K562 (cell line): ENCODE data around the gene TARS3. TPM values are rescaled to one million over a fixed set of nuclear protein-coding genes. Genes with fewer than 3 reads are reported as not detected.

Experiments
- ADNP ChIP-seq: fragments of 200-800 bp; sonication (Bioruptor generic); IDR thresholded peaks from 2 replicates; pipeline ENCODE4 v1.6.1; 2016; ENCODE audit warnings: missing genetic modification characterization, missing compliant biosample characterization
- BACH1 ChIP-seq: fragments of 200-800 bp; sonication (Bioruptor generic); IDR thresholded peaks from 2 replicates; pipeline ENCODE4 v1.6.1; 2016; ENCODE audit warnings: missing genetic modification characterization, missing compliant biosample characterization
- CBX2 ChIP-seq: fragments of 200-600 bp; sonication (generic); IDR thresholded peaks from one replicate; pipeline ENCODE4 v1.6.1; 2012; ENCODE audit warnings: mild to moderate bottlenecking, low read length, inconsistent platforms; ENCODE audit not compliant: insufficient read depth, poor library complexity, severe bottlenecking
- CBX3 ChIP-seq, 2 experiments: IDR thresholded peaks; 1 replicate in 1 of 2; 2 replicates in 1 of 2; pipeline ENCODE4 v1.6.1; 2012; ENCODE audit warnings: inconsistent platforms in 2 of 2, low read length in 2 of 2, borderline replicate concordance in 1 of 2, control low read depth in 1 of 2
- DIDO1 ChIP-seq: fragments of 450-650 bp; IDR thresholded peaks from 2 replicates; pipeline ENCODE4 v1.6.1; 2016; ENCODE audit warnings: low read depth, missing biosample characterization, missing genetic modification characterization
- E2F6 ChIP-seq, 2 experiments: IDR thresholded peaks; 2 replicates each; pipeline ENCODE4 v1.6.1; 2011; ENCODE audit warnings: borderline replicate concordance in 1 of 2, control low read depth in 1 of 2, low read depth in 1 of 2, low read length in 1 of 2, mild to moderate bottlenecking in 1 of 2, mixed read lengths in 1 of 2, moderate library complexity in 1 of 2; ENCODE audit not compliant: insufficient read depth in 1 of 2, insufficient read length in 1 of 2, poor library complexity in 1 of 2, severe bottlenecking in 1 of 2; ENCODE audit errors: extremely low read depth in 1 of 2
- ESRRA ChIP-seq: fragments of 450-650 bp; IDR thresholded peaks from 2 replicates; pipeline ENCODE4 v1.6.1; 2014; ENCODE audit warnings: low read depth, mild to moderate bottlenecking, moderate library complexity, borderline replicate concordance
- HBP1 ChIP-seq: fragments of 450-650 bp; formaldehyde crosslinking; IDR thresholded peaks from 2 replicates; pipeline ENCODE4 v1.4.0; 2022; ENCODE audit warnings: missing genetic modification characterization
- HDGF ChIP-seq: fragments of 450-650 bp; IDR thresholded peaks from 2 replicates; pipeline ENCODE4 v1.6.1; 2016
- KHSRP ChIP-seq: fragments of 450-650 bp; IDR thresholded peaks from 2 replicates; pipeline ENCODE4 v1.6.1; 2017
- NKRF ChIP-seq: fragments of 450-650 bp; IDR thresholded peaks from 2 replicates; pipeline ENCODE4 v1.6.1; 2016; ENCODE audit warnings: borderline replicate concordance
- RBM25 ChIP-seq: fragments of 200-400 bp; formaldehyde crosslinking; IDR thresholded peaks from 2 replicates; pipeline ENCODE4 v1.6.1; 2018; ENCODE audit warnings: low read length, low read depth, moderate library complexity; ENCODE audit not compliant: severe bottlenecking
- SAP30 ChIP-seq: fragments of 200-600 bp; sonication (generic); IDR thresholded peaks from 2 replicates; pipeline ENCODE4 v1.6.1; 2012; ENCODE audit warnings: borderline replicate concordance, low read depth, mild to moderate bottlenecking, moderate library complexity, low read length, control low read depth, inconsistent platforms; ENCODE audit not compliant: insufficient read depth, poor library complexity, severe bottlenecking
- SLC30A9 ChIP-seq: fragments of 250-450 bp; sonication (Bioruptor Pico); IDR thresholded peaks from 2 replicates; pipeline ENCODE4 v1.8.0; 2022; ENCODE audit warnings: mild to moderate bottlenecking, moderate library complexity
- SMAD2 ChIP-seq: fragments of 150-350 bp; IDR thresholded peaks from 2 replicates; pipeline ENCODE4 v1.6.1; 2014; ENCODE audit warnings: low read depth, mild to moderate bottlenecking, low read length
- TOE1 ChIP-seq, 2 experiments: fragments of 450-650 bp in 1 of 2; sonication (generic) in 1 of 2; formaldehyde crosslinking in 1 of 2; IDR thresholded peaks; 2 replicates each; pipeline versions ENCODE4 v1.7.1 to v1.8.0; 2016 to 2022; ENCODE audit warnings: borderline replicate concordance in 2 of 2, mild to moderate bottlenecking in 2 of 2, antibody characterized with exemption in 1 of 2, inconsistent platforms in 1 of 2, low read depth in 1 of 2, missing genetic modification reagents in 1 of 2, moderate library complexity in 1 of 2
- ZC3H4 ChIP-seq: sonication (generic); formaldehyde crosslinking; IDR thresholded peaks from 2 replicates; pipeline ENCODE4 v1.9.0; 2021; ENCODE audit warnings: missing genetic modification reagents, borderline replicate concordance
- ZFP36 ChIP-seq: fragments of 150-350 bp; IDR thresholded peaks from 2 replicates; pipeline ENCODE4 v1.6.1; 2018; ENCODE audit warnings: low read length, low read depth; ENCODE audit not compliant: partially characterized antibody
- ZNF217 ChIP-seq: sonication (generic); formaldehyde crosslinking; IDR thresholded peaks from 2 replicates; pipeline ENCODE4 v1.8.0; 2022; ENCODE audit warnings: mild to moderate bottlenecking, missing genetic modification reagents
- ZNF324 ChIP-seq: fragments of 250-450 bp; sonication (Bioruptor Pico); IDR thresholded peaks from 2 replicates; pipeline ENCODE4 v1.4.0; 2020; ENCODE audit warnings: mild to moderate bottlenecking
- ZNF444 ChIP-seq: fragments of 250-450 bp; sonication (Bioruptor Pico); IDR thresholded peaks from 2 replicates; pipeline ENCODE4 v1.4.0; 2020; ENCODE audit warnings: mild to moderate bottlenecking, moderate library complexity
- polyA plus RNA-seq, 8 experiments: library from polyadenylated mRNA; depleted of rRNA in 4 of 8; stranded (reverse) in 5 of 8; unstranded in 3 of 8; fragments of >200 nt; fragmentation: Nextera tagmentation in 2 of 8; fragmentation: Illumina TruSeq in 1 of 8; extraction: Ambion mirVana in 2 of 8; extraction: Trizol in 1 of 8; gene quantifications; 2 replicates each; pipeline versions ENCODE4 v1.2.1 to v1.2.3, GENCODE V29; 2011 to 2014; ENCODE audit warnings: inconsistent platforms in 1 of 8, missing spikeins in 1 of 8
- total RNA-seq, 7 experiments: library from RNA; depleted of rRNA in 6 of 7; stranded (reverse); fragments of >200 nt in 6 of 7; fragmentation: Illumina TruSeq in 2 of 7; extraction: Trizol in 2 of 7; gene quantifications; 2 replicates each; pipeline versions ENCODE4 v1.2.1 to v1.2.3, GENCODE V29; 2011 to 2021; ENCODE audit warnings: low replicate concordance in 1 of 7

TARS3 gene
- total and polyA plus RNA-seq, 9 of the 15 experiments (the other 6 are each of a cell fraction or from before 2014, with no cell fraction given): 2.1 to 14.7 (median 9.8) TPM

GRCh38 chr15:101723874-101724674 lies at the start of gene TARS3 (continued):
- TF ChIP-seq TOE1 (IDR thresholded peaks at IDR 0.05; ENCODE audit: borderline replicate concordance) (no peak), TOE1 (CRISPR knock-in tag; IDR thresholded peaks at IDR 0.05; ENCODE audit: borderline replicate concordance, low read depth) (peak; percentile 71; the same call in 1 of the 2 replicates), ZNF217 (no peak), CBX3 (IDR thresholded peaks at IDR 0.05; ENCODE audit: borderline replicate concordance in 1 of 2, low read length in 2 of 2) (peak in 1 of 2 experiments; percentile 14; a peak in 1 of 3 replicates), DIDO1 (tag) (no peak), SMAD2 (no peak), ESRRA (peak; percentile 82), BACH1 (tag) (no peak), ZC3H4 (CRISPR knock-in tag) (peak; percentile 85; the same call in 1 of the 2 replicates), HDGF (no peak), NKRF (no peak), RBM25 (peak; percentile 83), E2F6 (IDR thresholded peaks at IDR 0.05; ENCODE audit: borderline replicate concordance in 1 of 2, extremely low read depth in 1 of 2, insufficient read depth in 1 of 2, insufficient read length in 1 of 2, low read depth in 1 of 2, low read length in 1 of 2, poor library complexity in 1 of 2, severe bottlenecking in 1 of 2) (peak; percentile 50 to 84), ZNF444 (CRISPR knock-in tag) (no peak), ZFP36 (no peak), HBP1 (CRISPR knock-in tag) (no peak), SAP30 (peak; percentile 86), KHSRP (no peak), SLC30A9 (CRISPR knock-in tag) (no peak), ADNP (tag) (no peak), ZNF324 (no peak), CBX2 (no peak)
